NCI-H1048 (cell line): ENCODE data around the gene CHCHD3.

Source experiments
- DNase-seq: peaks from one replicate; lab custom pipeline; 2025; lab: John Stamatoyannopoulos, UW

The CHCHD3 gene

GRCh38 chr7:132861940-132862554 is 219.8 kb downstream of the CHCHD3 start:
- DNase-seq: no peak

- no peak for DNase-seq
Measured at GRCh38 chr7:132861424-132861823, 220.5 kb downstream of the CHCHD3 start.

GRCh38 chr7:132859199-132859598 is 222.7 kb downstream of the CHCHD3 start:
- DNase-seq: no peak

- no peak for DNase-seq
Measured at GRCh38 chr7:132858760-132859159, 223.1 kb downstream of the CHCHD3 start.

- no peak for DNase-seq
Measured at GRCh38 chr7:132858251-132858650, 223.6 kb downstream of the CHCHD3 start.

GRCh38 chr7:132857703-132858102 is 224.2 kb downstream of the CHCHD3 start:
- no peak for DNase-seq

GRCh38 chr7:132857031-132857430 is 224.9 kb downstream of the CHCHD3 start:
- no peak for DNase-seq

GRCh38 chr7:132856416-132856815 is 225.5 kb downstream of the CHCHD3 start:
- no peak for DNase-seq

GRCh38 chr7:132855901-132856300 is 226.0 kb downstream of the CHCHD3 start:
- DNase-seq: no peak

GRCh38 chr7:132854238-132854637 is 227.7 kb downstream of the CHCHD3 start:
- DNase-seq: no peak

GRCh38 chr7:132847376-132847775 is 234.5 kb downstream of the CHCHD3 start:
- no peak for DNase-seq

GRCh38 chr7:132846086-132846485 is 235.8 kb downstream of the CHCHD3 start:
- no peak for DNase-seq

GRCh38 chr7:132842478-132842877 is 239.4 kb downstream of the CHCHD3 start:
- DNase-seq: no peak

GRCh38 chr7:132840199-132840598 is 241.7 kb downstream of the CHCHD3 start:
- no peak for DNase-seq

GRCh38 chr7:132838313-132838712 is 243.6 kb downstream of the CHCHD3 start:
- DNase-seq: no peak

- no peak for DNase-seq
Measured at GRCh38 chr7:132837529-132837928, 244.4 kb downstream of the CHCHD3 start.

- no peak for DNase-seq
Measured at GRCh38 chr7:132836746-132837145, 245.1 kb downstream of the CHCHD3 start.

GRCh38 chr7:132830941-132831340 is 250.9 kb downstream of the CHCHD3 start:
- no peak for DNase-seq

- no peak for DNase-seq
Measured at GRCh38 chr7:132828502-132828901, 253.4 kb downstream of the CHCHD3 start.

- DNase-seq: no peak
Measured at GRCh38 chr7:132825932-132826835, 255.7 kb downstream of the CHCHD3 start.

GRCh38 chr7:132825222-132825621 is 256.7 kb downstream of the CHCHD3 start:
- no peak for DNase-seq

GRCh38 chr7:132819648-132820047 is 262.2 kb downstream of the CHCHD3 start:
- no peak for DNase-seq

GRCh38 chr7:132817949-132818348 is 263.9 kb downstream of the CHCHD3 start:
- DNase-seq: no peak
